ENCODE measurements around the gene OSBPL7. TPM values are rescaled to one million over a fixed set of nuclear protein-coding genes. Genes with fewer than 3 reads are reported as not detected.

OSBPL7 gene
- total RNA-seq, 1 donor from 2014 or later = 8.4 TPM

DNA sequence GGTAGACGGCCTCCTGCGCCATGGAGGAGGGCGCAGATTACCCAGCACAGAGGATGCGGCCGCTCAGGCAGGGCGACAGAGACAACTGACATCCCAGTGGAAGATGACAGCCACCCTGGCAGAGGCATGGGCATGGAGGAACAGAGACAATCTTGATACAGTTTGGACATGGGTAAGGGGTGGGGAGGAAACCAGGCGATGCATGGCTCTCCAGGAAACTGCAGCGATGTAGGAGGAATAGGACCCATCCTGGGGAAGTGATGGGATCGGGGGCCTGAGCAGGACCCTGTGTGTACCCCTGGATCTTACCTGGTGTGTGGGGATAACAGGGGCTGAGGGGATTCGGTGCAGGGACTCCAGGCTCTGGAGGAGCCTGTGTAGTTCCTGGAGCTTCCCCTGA, 4.6 kb downstream of the OSBPL7 start:
- no peak for DNase-seq (ENCODE audit: low read depth)
- no peak overlapping the region for H3K4me3 ChIP-seq (ENCODE audit: low read depth, low read length)
- TF ChIP-seq, protein P1, sequence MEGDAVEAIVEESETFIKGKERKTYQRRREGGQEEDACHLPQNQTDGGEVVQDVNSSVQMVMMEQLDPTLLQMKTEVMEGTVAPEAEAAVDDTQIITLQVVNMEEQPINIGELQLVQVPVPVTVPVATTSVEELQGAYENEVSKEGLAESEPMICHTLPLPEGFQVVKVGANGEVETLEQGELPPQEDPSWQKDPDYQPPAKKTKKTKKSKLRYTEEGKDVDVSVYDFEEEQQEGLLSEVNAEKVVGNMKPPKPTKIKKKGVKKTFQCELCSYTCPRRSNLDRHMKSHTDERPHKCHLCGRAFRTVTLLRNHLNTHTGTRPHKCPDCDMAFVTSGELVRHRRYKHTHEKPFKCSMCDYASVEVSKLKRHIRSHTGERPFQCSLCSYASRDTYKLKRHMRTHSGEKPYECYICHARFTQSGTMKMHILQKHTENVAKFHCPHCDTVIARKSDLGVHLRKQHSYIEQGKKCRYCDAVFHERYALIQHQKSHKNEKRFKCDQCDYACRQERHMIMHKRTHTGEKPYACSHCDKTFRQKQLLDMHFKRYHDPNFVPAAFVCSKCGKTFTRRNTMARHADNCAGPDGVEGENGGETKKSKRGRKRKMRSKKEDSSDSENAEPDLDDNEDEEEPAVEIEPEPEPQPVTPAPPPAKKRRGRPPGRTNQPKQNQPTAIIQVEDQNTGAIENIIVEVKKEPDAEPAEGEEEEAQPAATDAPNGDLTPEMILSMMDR (conservative IDR thresholded peaks at IDR 0.05; ENCODE audit: low read depth, low read length) = no peak

DNA sequence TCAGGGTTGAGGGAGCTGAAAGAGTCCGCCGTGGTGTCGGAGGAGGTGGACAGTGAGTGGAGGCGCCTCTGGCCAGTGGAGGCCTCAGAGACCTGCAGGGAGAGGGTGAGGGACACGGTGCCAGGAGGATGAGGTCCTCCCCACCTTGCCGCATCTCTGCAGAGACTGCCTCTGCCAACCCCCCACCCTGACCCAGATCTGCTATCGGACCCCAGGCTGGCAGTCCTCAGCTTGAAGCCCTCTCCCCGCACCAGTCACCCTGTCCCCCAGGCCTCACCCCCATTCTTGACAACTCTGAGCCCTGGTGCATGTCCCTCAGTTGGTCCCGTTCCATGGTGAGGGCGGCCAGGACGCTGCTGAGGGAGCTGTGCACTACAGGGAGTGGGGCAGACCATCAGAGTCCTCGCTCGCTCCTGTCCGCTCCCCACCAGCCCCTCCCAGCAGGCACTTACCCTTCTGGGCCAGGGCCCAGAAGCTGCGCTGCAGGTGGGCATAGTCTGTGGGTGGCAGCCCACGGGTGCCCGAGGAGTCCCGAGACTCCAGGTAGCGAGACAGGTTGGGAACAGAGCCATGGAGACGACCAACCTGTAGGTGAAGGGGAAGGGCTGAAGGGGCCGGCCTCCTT, 5.4 kb downstream of the OSBPL7 start:
- TF ChIP-seq, protein P1 (conservative IDR thresholded peaks at IDR 0.05; ENCODE audit: low read depth, low read length) = no peak
- DNase-seq (ENCODE audit: low read depth) = no peak
- H3K4me3 ChIP-seq (ENCODE audit: low read depth, low read length) = no peak overlapping the region

DNA sequence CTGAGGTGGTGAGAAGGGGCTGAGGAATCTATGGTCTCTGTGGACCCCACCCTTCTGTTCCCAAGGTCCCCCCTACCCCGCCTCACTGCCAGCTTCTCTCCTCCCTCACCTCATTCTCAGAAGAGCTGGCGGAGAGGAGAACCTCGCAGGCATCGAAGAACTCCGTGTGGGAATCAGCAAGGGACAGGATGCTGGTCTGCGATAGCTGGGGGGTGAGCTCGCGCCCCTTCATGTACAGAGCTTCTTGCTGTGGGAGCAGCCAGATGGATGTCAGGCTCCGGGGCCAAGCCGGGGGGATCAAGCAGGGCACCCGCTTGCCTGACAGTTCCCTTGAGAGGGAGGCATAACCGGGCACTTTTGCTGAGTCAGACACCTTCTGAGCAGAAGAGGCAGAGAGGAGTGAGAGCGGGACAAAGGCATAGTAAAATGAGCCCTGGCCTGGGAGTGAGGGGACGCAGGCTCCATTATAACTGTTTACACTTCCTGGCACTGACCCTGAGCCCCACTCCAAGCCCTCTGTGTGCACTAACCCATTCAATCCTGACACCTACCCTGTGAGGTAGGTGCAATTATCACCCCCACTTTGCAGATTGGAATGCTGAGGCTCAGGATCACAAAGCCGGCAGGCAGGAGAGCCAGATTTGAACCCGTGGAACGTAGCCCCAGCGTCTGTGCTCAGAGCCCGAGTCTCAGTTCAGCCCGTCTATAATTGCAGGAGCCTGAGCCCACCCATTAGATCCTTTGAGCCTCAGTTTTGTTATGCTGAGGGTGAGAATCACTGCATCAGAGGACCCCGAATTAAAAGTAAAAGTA, 6.3 kb downstream of the OSBPL7 start:
- H3K4me3 ChIP-seq (ENCODE audit: low read depth, low read length) = no peak overlapping the region
- TF ChIP-seq, protein P1 (conservative IDR thresholded peaks at IDR 0.05; ENCODE audit: low read depth, low read length) = no peak
- DNase-seq (ENCODE audit: low read depth) = no peak

DNA sequence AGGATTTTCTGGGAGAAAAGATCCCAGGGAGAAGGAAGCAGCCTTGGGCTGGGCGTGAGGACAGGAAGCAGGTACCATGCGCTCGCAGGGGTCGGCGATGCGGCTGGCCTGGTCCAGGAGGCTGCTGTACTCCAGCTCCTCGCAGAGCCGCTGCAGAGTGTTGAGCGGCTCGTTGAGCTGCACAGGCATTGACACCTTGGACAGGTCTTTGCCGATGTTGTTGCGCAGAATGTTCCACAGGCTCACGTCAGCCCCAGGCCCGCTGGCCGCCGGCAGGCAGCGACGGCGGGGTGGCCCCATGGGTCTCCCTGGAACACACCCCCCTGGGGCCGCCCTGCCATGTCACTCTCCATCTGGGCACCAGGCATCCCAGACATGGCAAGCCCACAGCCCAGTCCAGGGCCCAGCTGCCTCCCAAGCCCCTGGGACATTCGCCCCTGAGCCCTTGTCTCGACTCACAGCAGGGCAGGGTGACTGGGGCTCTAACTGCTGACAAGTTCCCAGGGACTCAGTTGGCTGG, 8.0 kb downstream of the OSBPL7 start:
- no peak for DNase-seq (ENCODE audit: low read depth)
- TF ChIP-seq, protein P1 (conservative IDR thresholded peaks at IDR 0.05; ENCODE audit: low read depth, low read length) = no peak
- H3K4me3 ChIP-seq (ENCODE audit: low read depth, low read length) = no peak overlapping the region

DNA sequence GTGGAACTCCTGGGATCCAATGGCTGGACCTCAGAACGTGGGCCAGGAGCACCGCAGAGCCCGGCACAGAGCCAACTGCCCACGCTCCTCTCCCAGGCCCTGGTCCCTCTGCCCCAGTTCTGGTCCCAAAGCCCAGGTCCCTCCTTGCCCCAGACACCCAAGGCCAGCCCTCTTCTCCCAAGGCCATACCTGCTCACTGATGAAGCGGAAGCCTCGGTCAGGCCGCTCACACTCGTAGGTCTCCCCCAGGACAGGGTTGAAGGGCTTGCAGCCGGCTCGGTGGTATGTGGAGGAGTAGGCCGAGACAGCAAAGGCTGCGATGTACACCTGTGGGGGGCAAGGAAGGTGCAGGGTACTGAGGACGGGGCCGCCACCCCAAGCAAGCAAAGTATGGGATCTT, 8.5 kb downstream of the OSBPL7 start:
- TF ChIP-seq, protein P1 (conservative IDR thresholded peaks at IDR 0.05; ENCODE audit: low read depth, low read length) = no peak
- no peak overlapping the region for H3K4me3 ChIP-seq (ENCODE audit: low read depth, low read length)
- no peak for DNase-seq (ENCODE audit: low read depth)

DNA sequence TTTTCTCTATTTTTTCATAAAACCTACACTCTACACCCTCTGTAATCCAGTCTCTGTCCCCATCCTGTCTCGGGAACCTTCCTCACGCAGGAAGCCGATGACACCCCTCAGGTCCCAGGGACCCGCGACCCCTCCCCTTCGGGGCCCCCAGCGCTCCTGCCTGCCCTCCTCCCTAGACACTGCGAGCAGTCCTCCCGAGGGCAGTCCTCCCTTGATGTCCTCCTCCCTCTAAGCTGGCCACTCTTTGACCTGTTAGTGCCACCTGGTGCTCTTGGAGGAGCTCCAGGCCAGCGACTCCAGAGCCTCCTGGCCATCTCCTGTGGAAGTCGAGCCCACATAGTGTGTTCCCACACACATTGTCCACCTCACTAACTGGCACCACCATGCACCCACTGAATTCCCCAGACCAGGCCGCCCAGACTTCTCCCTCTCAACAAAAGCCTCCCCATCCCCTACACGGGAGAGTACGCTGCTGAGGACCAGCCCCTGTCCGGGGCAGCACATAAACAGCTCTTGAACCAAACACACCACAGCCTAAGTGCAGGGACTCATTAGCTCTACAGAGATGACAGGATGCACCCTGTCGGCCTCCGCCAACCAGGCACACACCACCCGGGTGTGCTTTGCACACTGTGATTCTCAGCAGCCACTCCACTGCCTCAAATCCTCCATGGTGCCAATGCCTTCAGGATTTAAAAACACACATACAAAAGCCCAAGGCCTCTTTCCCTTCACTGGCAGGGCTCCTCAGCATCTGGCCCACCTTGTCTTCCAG, 9.3 kb downstream of the OSBPL7 start:
- no peak for DNase-seq (ENCODE audit: low read depth)
- H3K4me3 ChIP-seq (ENCODE audit: low read depth, low read length) = no peak overlapping the region
- TF ChIP-seq, protein P1 (conservative IDR thresholded peaks at IDR 0.05; ENCODE audit: low read depth, low read length) = no peak

Measured in epithelial cell of proximal tubule (primary cell).